PC-9 (cell line): ENCODE data around the gene SDF2L1. TPM values are rescaled to one million over a fixed set of nuclear protein-coding genes. Genes with fewer than 3 reads are reported as not detected.
A peak's percentile ranks its signal among the peaks of the same experiment; 100 is the strongest.

Experiments
- BruUV-seq: library from RNA; stranded (reverse); fragments of 400-500 nt; replicated peaks from 2 replicates; lab custom pipeline; 2021; lab: Mats Ljungman, UMichigan
- CTCF ChIA-PET: fragments of 300-600 bp; sonication (Branson Sonifier 250); formaldehyde crosslinking; loops from one replicate; lab custom pipeline; 2022; ENCODE audit warnings: antibody characterized with exemption; lab: Charles Lee
- POLR2A ChIA-PET: fragments of 300-600 bp; sonication (Branson Sonifier 250); formaldehyde crosslinking; loops from one replicate; lab custom pipeline; 2022; ENCODE audit warnings: antibody characterized with exemption; ENCODE audit not compliant: unreplicated experiment; lab: Charles Lee
- DNase-seq, 2 experiments: peaks; one replicate each; pipeline versions ENCODE4 v3.0.0 to v3.0.0-alpha.2; 2015 to 2022; ENCODE audit warnings: mixed read lengths in 1 of 2
- H2AFZ ChIP-seq: fragments of 200-600 bp; sonication (generic); 2 replicates; pipeline ENCODE4 v1.8.1; 2017; ENCODE audit warnings: antibody characterized with exemption
- H3F3A ChIP-seq: fragments of 200-600 bp; sonication (generic); 2 replicates; pipeline ENCODE4 v1.8.1; 2017; ENCODE audit warnings: antibody characterized with exemption, mild to moderate bottlenecking, low read depth; ENCODE audit not compliant: insufficient read depth
- H3K27ac ChIP-seq: fragments of 200-600 bp; sonication (generic); 2 replicates; pipeline ENCODE4 v1.6.1; 2016; ENCODE audit warnings: mixed run types
- H3K27me3 ChIP-seq: fragments of 200-600 bp; sonication (generic); 2 replicates; pipeline ENCODE4 v1.6.1; 2016; ENCODE audit warnings: low read depth, mixed run types; ENCODE audit not compliant: insufficient read depth
- H3K36me3 ChIP-seq: fragments of 200-600 bp; sonication (generic); 2 replicates; pipeline ENCODE4 v1.6.1; 2016; ENCODE audit warnings: low read depth, mixed run types
- H3K4me1 ChIP-seq: fragments of 200-600 bp; sonication (generic); replicated peaks from 2 replicates; pipeline ENCODE4 v1.6.1; 2016; ENCODE audit warnings: mixed run types; ENCODE audit not compliant: insufficient read depth
- H3K4me2 ChIP-seq: fragments of 200-600 bp; sonication (generic); 2 replicates; pipeline ENCODE4 v1.6.1; 2017; ENCODE audit warnings: mixed run types
- H3K4me3 ChIP-seq: fragments of 200-600 bp; sonication (generic); 2 replicates; pipeline ENCODE4 v1.6.1; 2016; ENCODE audit warnings: mixed run types
- H3K79me2 ChIP-seq: fragments of 200-600 bp; sonication (generic); 2 replicates; pipeline ENCODE4 v1.6.1; 2017; ENCODE audit warnings: low read depth, mixed run types
- H3K9me2 ChIP-seq: fragments of 200-600 bp; sonication (generic); 2 replicates; pipeline ENCODE4 v1.8.1; 2017; ENCODE audit warnings: mild to moderate bottlenecking; ENCODE audit not compliant: insufficient read depth
- H3K9me3 ChIP-seq: fragments of 200-600 bp; sonication (generic); 2 replicates; pipeline ENCODE4 v1.8.1; 2016; ENCODE audit warnings: low read depth; ENCODE audit not compliant: insufficient read depth
- H4K20me1 ChIP-seq: fragments of 200-600 bp; sonication (generic); 2 replicates; pipeline ENCODE4 v1.8.1; 2017; ENCODE audit not compliant: insufficient read depth
- EZH2 ChIP-seq: fragments of 200-600 bp; sonication (generic); IDR thresholded peaks from 2 replicates; pipeline ENCODE4 v1.8.0; 2017; ENCODE audit warnings: antibody characterized with exemption, low read depth
- intact Hi-C: fragments of 100-400 bp; cut with micrococcal nuclease; formaldehyde crosslinking; loops from one replicate; pipeline ENCODE4 v1.10.0; 2022; ENCODE audit not compliant: unreplicated experiment
- total RNA-seq: library from RNA; stranded (reverse); gene quantifications from 2 replicates; pipeline ENCODE4 v1.2.3, GENCODE V29; 2021
- TF ChIP-seq, protein P1 (sequence below): fragments of 200-600 bp; sonication (generic); conservative IDR thresholded peaks from 2 replicates; pipeline ENCODE4 v1.6.1; 2017; ENCODE audit warnings: mixed run types, antibody characterized with exemption, mild to moderate bottlenecking, moderate library complexity

The SDF2L1 gene
- total RNA-seq, 1 experiment from 2014 or later = 22.5 TPM

DNA sequence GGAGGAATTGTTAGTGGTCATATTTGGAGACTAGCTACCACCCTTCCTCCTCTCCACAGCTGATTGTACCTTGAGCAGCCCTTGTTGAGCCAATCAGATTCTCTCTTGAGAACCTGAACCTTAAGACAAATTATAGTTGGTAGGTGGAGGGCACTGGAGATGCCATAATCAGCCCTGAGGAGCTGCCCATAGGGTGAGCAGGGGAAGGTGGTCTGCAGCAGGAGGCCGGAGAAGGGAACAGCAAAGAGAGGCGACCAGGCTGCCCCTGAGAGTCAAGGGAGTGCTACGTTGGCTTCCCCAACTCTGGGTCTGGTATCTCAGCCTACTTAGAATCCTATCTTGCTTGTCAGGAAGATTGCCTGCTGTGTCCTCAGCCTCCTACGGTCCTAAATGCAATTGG, 2.7 kb upstream of the SDF2L1 start:
- ChIA-PET CTCF (no interaction called here), POLR2A (no interaction called here)
- DNase-seq = no peak
- Histone ChIP-seq H3K27me3 (no peaks in the 10 kb centered on the region), H3K9me2 (no peaks in the 10 kb centered on the region), H2AFZ (no peak overlapping the region), H3K4me3 (no peak overlapping the region), H3K9me3 (no peaks in the 10 kb centered on the region), H3K27ac (no peak overlapping the region), H3K4me2 (no peak overlapping the region), H3K36me3 (no peaks in the 10 kb centered on the region), H3K79me2 (no peaks in the 10 kb centered on the region), H3K4me1 (no peaks in the 10 kb centered on the region; the same call in 1 of the 2 replicates), H4K20me1 (no peaks in the 10 kb centered on the region), H3F3A (no peaks in the 10 kb centered on the region)
- BruUV-seq = no TSS peak
- intact Hi-C loops = no loop called here
- TF ChIP-seq EZH2 = no peak

DNA sequence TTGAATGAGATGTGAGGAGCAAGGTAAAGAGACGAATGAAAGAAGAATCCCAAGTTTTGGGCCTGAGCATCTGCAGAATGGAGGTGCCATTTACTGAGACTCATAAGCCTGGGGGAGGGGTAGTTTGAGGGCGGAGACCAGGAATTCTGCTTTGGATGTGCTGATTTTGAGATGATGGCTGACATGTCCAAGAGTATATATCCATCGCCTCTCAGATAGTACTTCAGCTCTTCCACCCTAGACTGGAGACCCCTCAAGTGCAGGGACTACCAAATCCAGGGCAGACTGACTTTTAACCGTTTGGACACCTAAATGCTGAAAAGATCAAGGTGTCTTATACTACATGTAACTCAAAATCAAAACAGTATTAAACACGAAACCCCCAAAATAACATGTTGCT, 1.3 kb upstream of the SDF2L1 start:
- TF ChIP-seq, protein P1, sequence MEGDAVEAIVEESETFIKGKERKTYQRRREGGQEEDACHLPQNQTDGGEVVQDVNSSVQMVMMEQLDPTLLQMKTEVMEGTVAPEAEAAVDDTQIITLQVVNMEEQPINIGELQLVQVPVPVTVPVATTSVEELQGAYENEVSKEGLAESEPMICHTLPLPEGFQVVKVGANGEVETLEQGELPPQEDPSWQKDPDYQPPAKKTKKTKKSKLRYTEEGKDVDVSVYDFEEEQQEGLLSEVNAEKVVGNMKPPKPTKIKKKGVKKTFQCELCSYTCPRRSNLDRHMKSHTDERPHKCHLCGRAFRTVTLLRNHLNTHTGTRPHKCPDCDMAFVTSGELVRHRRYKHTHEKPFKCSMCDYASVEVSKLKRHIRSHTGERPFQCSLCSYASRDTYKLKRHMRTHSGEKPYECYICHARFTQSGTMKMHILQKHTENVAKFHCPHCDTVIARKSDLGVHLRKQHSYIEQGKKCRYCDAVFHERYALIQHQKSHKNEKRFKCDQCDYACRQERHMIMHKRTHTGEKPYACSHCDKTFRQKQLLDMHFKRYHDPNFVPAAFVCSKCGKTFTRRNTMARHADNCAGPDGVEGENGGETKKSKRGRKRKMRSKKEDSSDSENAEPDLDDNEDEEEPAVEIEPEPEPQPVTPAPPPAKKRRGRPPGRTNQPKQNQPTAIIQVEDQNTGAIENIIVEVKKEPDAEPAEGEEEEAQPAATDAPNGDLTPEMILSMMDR = no peak
- no peak for TF ChIP-seq EZH2
- DNase-seq = no peak
- Histone ChIP-seq H3F3A (no peaks in the 10 kb centered on the region), H3K9me2 (no peaks in the 10 kb centered on the region), H4K20me1 (no peaks in the 10 kb centered on the region), H3K4me3 (no peak overlapping the region), H3K79me2 (no peaks in the 10 kb centered on the region), H2AFZ (no peak overlapping the region), H3K27me3 (no peaks in the 10 kb centered on the region), H3K27ac (no peak overlapping the region), H3K36me3 (no peaks in the 10 kb centered on the region), H3K9me3 (no peaks in the 10 kb centered on the region), H3K4me2 (peak overlapping the region; percentile 90), H3K4me1 (no peaks in the 10 kb centered on the region; the same call in 1 of the 2 replicates)
- ChIA-PET CTCF (interaction anchor here (0.6 to 2.2 kb wide), 2 partner anchors 12 to 683 kb away, joined by 3 to 12 read pairs; no protein-coding TSS in a partner anchor), POLR2A (no interaction called here)
- intact Hi-C loops = no loop called here
- BruUV-seq = no TSS peak

GRCh38 chr22:21641417-21641788, 699 bp upstream of the SDF2L1 start:
- no TSS peak for BruUV-seq
- H4K20me1 ChIP-seq = no peaks in the 10 kb centered on the region
- H3K4me1 ChIP-seq = no peaks in the 10 kb centered on the region; the same call in 1 of the 2 replicates
- no peaks in the 10 kb centered on the region for H3K79me2 ChIP-seq
- CTCF ChIA-PET = interaction anchor here (0.6 to 2.2 kb wide), 3 partner anchors 13 to 684 kb away, joined by 3 to 12 read pairs (median 4); no protein-coding TSS in a partner anchor
- no peaks in the 10 kb centered on the region for H3K9me2 ChIP-seq
- TF ChIP-seq EZH2 = no peak
- TF ChIP-seq, protein P1 = peak; percentile 59
- H3K27ac ChIP-seq = peak overlapping the region; percentile 74
- intact Hi-C loops = no loop called here
- H3K4me2 ChIP-seq = peak overlapping the region; percentile 90
- no peaks in the 10 kb centered on the region for H3F3A ChIP-seq
- H3K36me3 ChIP-seq = no peaks in the 10 kb centered on the region
- no peaks in the 10 kb centered on the region for H3K27me3 ChIP-seq
- no peaks in the 10 kb centered on the region for H3K9me3 ChIP-seq
- H2AFZ ChIP-seq = peak overlapping the region; percentile 84
- H3K4me3 ChIP-seq = peak overlapping the region; percentile 67
- DNase-seq = peak; percentile 50 to 51
- POLR2A ChIA-PET = interaction anchor here (0.6 kb wide), 1 partner anchor 19 kb away, joined by 3 read pairs; no protein-coding TSS in a partner anchor
